ENCODE data around the gene EMID1.
A peak's percentile ranks its signal among the peaks of the same experiment; 100 is the strongest.

The EMID1 gene

DNA sequence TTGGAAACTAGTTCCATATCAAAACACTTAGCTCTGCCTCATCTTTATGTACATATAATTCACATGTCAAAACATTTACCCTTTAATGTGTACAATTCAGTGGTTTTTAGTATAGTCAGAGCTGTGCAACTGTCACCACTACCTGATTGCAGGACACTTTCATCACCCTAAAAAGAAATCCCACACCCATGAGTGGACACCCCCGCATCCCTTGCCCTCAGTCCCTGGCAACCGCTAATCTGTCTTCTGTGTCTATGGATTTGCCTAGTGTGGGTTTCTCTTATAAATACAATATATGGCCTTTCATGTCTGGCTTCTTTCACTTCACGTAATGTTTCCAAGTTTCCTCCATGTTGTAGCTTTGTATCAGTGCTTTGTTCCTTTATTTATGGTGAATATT is 8.6 kb upstream of the EMID1 start:
- H3K9ac ChIP-seq (ENCODE audit: low read depth, low read length) = no peak overlapping the region
- no peak for TF ChIP-seq EZH2 (IDR thresholded peaks at IDR 0.05; ENCODE audit: borderline replicate concordance, low read depth, low read length, severe bottlenecking)
- TF ChIP-seq, protein P1, sequence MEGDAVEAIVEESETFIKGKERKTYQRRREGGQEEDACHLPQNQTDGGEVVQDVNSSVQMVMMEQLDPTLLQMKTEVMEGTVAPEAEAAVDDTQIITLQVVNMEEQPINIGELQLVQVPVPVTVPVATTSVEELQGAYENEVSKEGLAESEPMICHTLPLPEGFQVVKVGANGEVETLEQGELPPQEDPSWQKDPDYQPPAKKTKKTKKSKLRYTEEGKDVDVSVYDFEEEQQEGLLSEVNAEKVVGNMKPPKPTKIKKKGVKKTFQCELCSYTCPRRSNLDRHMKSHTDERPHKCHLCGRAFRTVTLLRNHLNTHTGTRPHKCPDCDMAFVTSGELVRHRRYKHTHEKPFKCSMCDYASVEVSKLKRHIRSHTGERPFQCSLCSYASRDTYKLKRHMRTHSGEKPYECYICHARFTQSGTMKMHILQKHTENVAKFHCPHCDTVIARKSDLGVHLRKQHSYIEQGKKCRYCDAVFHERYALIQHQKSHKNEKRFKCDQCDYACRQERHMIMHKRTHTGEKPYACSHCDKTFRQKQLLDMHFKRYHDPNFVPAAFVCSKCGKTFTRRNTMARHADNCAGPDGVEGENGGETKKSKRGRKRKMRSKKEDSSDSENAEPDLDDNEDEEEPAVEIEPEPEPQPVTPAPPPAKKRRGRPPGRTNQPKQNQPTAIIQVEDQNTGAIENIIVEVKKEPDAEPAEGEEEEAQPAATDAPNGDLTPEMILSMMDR (IDR thresholded peaks at IDR 0.05; ENCODE audit: borderline replicate concordance, extremely low read depth, low read length, poor library complexity, severe bottlenecking) = no peak

DNA sequence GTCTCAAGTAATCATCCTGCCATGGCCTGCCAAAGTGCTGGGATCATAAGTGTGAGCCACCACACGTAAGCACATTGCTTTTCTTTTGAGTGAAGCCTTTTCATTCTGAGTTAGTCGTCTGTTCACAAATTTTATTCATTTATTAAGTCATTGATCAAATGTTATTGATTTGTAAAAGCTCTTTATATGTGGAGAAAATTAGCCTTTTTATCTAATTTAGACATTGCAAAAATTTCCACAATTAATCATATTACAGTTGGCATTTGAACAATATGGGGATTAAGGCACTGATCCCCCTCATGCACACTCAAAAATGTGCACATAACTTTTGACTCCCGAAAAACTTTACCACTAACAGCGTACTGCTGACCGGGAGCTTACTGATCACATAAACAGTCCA is 7.5 kb upstream of the EMID1 start:
- no peak for DNase-seq
- Histone ChIP-seq H3K9me3 (ENCODE audit: insufficient read depth, low read length, severe bottlenecking) (no peaks in the 10 kb centered on the region), H3K79me2 (ENCODE audit: insufficient read depth, low read length) (peaks cover 18% of the 10 kb centered on the region), H4K20me1 (ENCODE audit: insufficient read depth, low read length) (no peaks in the 10 kb centered on the region), H3K4me3 (ENCODE audit: low read depth in 1 of 2, low read length in 2 of 2) (no peak overlapping the region), H3K27me3 (ENCODE audit: insufficient read depth, low read length, poor library complexity) (no peaks in the 10 kb centered on the region), H3K4me2 (ENCODE audit: insufficient read depth, low read length) (no peak overlapping the region), H3K4me1 (ENCODE audit: insufficient read depth, low read length) (peaks cover 49% of the 10 kb centered on the region), H3K9ac (ENCODE audit: low read depth, low read length) (no peak overlapping the region), H3K36me3 (ENCODE audit: insufficient read depth, low read length) (peaks cover 25% of the 10 kb centered on the region; the same call in 1 of the 2 replicates), H2AFZ (ENCODE audit: low read depth, low read length) (no peak overlapping the region), H3K27ac (ENCODE audit: low read length) (no peak overlapping the region)
- no peak for ATAC-seq (ENCODE audit: insufficient read depth, low read depth)
- TF ChIP-seq, protein P1 (IDR thresholded peaks at IDR 0.05; ENCODE audit: borderline replicate concordance, extremely low read depth, low read length, poor library complexity, severe bottlenecking) = no peak
- no peak for TF ChIP-seq EZH2 (IDR thresholded peaks at IDR 0.05; ENCODE audit: borderline replicate concordance, low read depth, low read length, severe bottlenecking)

More for the DNA sequence above, 8.6 kb upstream of the EMID1 start:
- Histone ChIP-seq H3K4me1 (ENCODE audit: insufficient read depth, low read length) (peaks cover 37% of the 10 kb centered on the region), H3K79me2 (ENCODE audit: insufficient read depth, low read length) (peaks cover 17% of the 10 kb centered on the region), H3K36me3 (ENCODE audit: insufficient read depth, low read length) (peaks cover 25% of the 10 kb centered on the region), H3K27me3 (ENCODE audit: insufficient read depth, low read length, poor library complexity) (no peaks in the 10 kb centered on the region), H3K27ac (ENCODE audit: low read length) (no peak overlapping the region), H4K20me1 (ENCODE audit: insufficient read depth, low read length) (no peaks in the 10 kb centered on the region), H3K4me3 (ENCODE audit: low read depth in 1 of 2, low read length in 2 of 2) (no peak overlapping the region), H3K4me2 (ENCODE audit: insufficient read depth, low read length) (no peak overlapping the region), H2AFZ (ENCODE audit: low read depth, low read length) (no peak overlapping the region), H3K9me3 (ENCODE audit: insufficient read depth, low read length, severe bottlenecking) (no peaks in the 10 kb centered on the region)
- no peak for DNase-seq
- no peak for ATAC-seq (ENCODE audit: insufficient read depth, low read depth)

DNA sequence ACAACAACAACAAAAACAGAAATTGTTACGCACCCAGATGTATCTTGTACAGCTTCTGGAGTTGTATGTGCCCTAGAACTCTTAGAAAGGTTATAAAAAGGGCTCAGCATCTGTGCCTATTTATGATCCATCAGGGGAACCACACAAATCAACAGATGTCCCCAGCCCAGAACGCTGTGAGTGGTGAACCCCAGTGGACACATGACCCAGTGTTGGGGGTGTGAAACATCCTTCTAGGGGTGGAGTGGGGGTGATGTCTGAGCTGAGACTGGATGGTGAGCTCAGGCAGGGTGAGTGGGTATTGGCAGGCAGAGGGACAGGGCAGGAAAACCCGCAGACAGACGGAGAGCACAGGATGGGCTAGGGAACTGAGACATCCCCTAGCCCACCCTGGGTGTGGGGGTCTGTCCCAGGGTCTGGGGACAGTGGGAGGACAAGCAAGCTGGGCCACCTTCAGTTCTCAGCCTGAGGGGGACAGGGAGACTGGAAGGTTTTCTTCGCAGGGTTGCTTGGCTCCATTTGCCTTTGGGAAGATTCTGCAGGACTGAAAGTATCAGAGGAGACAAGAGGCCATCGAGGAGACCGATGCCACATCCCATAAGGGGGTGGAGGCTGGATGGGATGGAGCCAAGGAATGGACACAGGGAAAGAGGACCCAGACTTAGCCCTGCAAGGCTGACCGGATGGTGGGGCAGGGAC is 5.8 kb upstream of the EMID1 start:
- Histone ChIP-seq H2AFZ (ENCODE audit: low read depth, low read length) (no peak overlapping the region), H4K20me1 (ENCODE audit: insufficient read depth, low read length) (no peaks in the 10 kb centered on the region), H3K36me3 (ENCODE audit: insufficient read depth, low read length) (peaks cover 25% of the 10 kb centered on the region; the same call in 1 of the 2 replicates), H3K4me1 (ENCODE audit: insufficient read depth, low read length) (peaks cover 65% of the 10 kb centered on the region), H3K79me2 (ENCODE audit: insufficient read depth, low read length) (peaks cover 22% of the 10 kb centered on the region), H3K9me3 (ENCODE audit: insufficient read depth, low read length, severe bottlenecking) (no peaks in the 10 kb centered on the region), H3K27me3 (ENCODE audit: insufficient read depth, low read length, poor library complexity) (no peaks in the 10 kb centered on the region), H3K4me3 (ENCODE audit: low read depth in 1 of 2, low read length in 2 of 2) (no peak overlapping the region), H3K9ac (ENCODE audit: low read depth, low read length) (no peak overlapping the region), H3K27ac (ENCODE audit: low read length) (peak overlapping the region; percentile 100), H3K4me2 (ENCODE audit: insufficient read depth, low read length) (no peak overlapping the region)
- TF ChIP-seq, protein P1 (IDR thresholded peaks at IDR 0.05; ENCODE audit: borderline replicate concordance, extremely low read depth, low read length, poor library complexity, severe bottlenecking) = no peak
- no peak for TF ChIP-seq EZH2 (IDR thresholded peaks at IDR 0.05; ENCODE audit: borderline replicate concordance, low read depth, low read length, severe bottlenecking)
- ATAC-seq (ENCODE audit: insufficient read depth, low read depth) (no peak), DNase-seq (no peak)

Data from DND-41 (cell line).